OCI-LY7 (cell line): ENCODE results near the gene CPEB1.

Source experiments
- EZH2phosphoT487 ChIP-seq: fragments of 200-600 bp; sonication (generic); IDR thresholded peaks from 2 replicates; pipeline ENCODE4 v1.6.1; 2018; ENCODE audit warnings: low read depth, borderline replicate concordance, mild to moderate bottlenecking, mixed run types, antibody characterized with exemption, low read length, moderate library complexity, mixed read lengths
- TF ChIP-seq, protein P1 (sequence below): fragments of 200-600 bp; sonication (generic); conservative IDR thresholded peaks from 2 replicates; pipeline ENCODE4 v1.5.1; 2014; ENCODE audit warnings: mild to moderate bottlenecking, antibody characterized with exemption, low read length, moderate library complexity, mixed read lengths

DNA sequence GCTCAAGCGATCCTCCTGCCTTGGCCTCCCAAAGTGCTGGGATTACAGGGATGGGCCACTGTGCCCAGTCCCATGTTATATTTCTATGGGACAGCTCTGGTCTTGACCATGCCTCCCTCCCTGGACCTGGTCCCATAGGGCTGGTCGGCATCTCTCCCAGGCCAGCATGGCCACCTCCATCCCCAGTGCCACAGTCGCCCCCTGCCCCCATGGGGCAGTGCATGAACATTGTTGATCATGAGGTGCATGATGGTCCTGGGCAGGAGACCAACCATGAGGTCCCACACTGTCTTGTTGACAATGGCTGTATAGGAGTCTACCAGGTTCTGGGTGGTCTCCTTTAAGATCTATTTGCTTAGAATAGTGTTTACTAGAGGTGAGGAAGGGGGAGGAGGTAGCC, 113.4 kb downstream of the CPEB1 start:
- TF ChIP-seq, protein P1, sequence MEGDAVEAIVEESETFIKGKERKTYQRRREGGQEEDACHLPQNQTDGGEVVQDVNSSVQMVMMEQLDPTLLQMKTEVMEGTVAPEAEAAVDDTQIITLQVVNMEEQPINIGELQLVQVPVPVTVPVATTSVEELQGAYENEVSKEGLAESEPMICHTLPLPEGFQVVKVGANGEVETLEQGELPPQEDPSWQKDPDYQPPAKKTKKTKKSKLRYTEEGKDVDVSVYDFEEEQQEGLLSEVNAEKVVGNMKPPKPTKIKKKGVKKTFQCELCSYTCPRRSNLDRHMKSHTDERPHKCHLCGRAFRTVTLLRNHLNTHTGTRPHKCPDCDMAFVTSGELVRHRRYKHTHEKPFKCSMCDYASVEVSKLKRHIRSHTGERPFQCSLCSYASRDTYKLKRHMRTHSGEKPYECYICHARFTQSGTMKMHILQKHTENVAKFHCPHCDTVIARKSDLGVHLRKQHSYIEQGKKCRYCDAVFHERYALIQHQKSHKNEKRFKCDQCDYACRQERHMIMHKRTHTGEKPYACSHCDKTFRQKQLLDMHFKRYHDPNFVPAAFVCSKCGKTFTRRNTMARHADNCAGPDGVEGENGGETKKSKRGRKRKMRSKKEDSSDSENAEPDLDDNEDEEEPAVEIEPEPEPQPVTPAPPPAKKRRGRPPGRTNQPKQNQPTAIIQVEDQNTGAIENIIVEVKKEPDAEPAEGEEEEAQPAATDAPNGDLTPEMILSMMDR, result no peak
- no peak for TF ChIP-seq EZH2phosphoT487
